Activated CD4-positive, alpha-beta T cell treated with anti-CD3 and anti-CD28 coated beads, Interleukin-2, amount 50 U/mL, for 48 hours (primary cell): ENCODE measurements around the gene F2R.

Experiments
- DNase-seq, 2 experiments: peaks; one replicate each; pipeline ENCODE4 v3.0.0-alpha.2; 2020

The F2R gene

GRCh38 chr5:76690704-76691466 lies 25.0 kb upstream of the F2R start:
- no peak for DNase-seq

- no peak for DNase-seq
Observed at GRCh38 chr5:76691467-76692273, 24.3 kb upstream of the F2R start.

- DNase-seq, result no peak
Observed at GRCh38 chr5:76692274-76692540, 23.7 kb upstream of the F2R start.

GRCh38 chr5:76692651-76693050 lies 23.3 kb upstream of the F2R start:
- DNase-seq, result no peak

- no peak for DNase-seq
Observed at GRCh38 chr5:76693141-76693540, 22.8 kb upstream of the F2R start.

GRCh38 chr5:76694317-76694716 lies 21.6 kb upstream of the F2R start:
- DNase-seq, result no peak

- no peak for DNase-seq
Observed at GRCh38 chr5:76695346-76695745, 20.6 kb upstream of the F2R start.

- DNase-seq, result no peak
Observed at GRCh38 chr5:76696251-76696650, 19.7 kb upstream of the F2R start.

GRCh38 chr5:76697670-76698069 lies 18.3 kb upstream of the F2R start:
- DNase-seq, result no peak

- DNase-seq, result no peak
Observed at GRCh38 chr5:76700571-76700970, 15.4 kb upstream of the F2R start.

- no peak for DNase-seq
Observed at GRCh38 chr5:76701298-76701697, 14.6 kb upstream of the F2R start.

GRCh38 chr5:76703707-76704106 lies 12.2 kb upstream of the F2R start:
- no peak for DNase-seq

GRCh38 chr5:76704131-76704663 lies 11.7 kb upstream of the F2R start:
- no peak for DNase-seq

GRCh38 chr5:76705574-76705973 lies 10.4 kb upstream of the F2R start:
- no peak for DNase-seq

- DNase-seq, result no peak
Observed at GRCh38 chr5:76709762-76710161, 6.2 kb upstream of the F2R start.

GRCh38 chr5:76710991-76711390 lies 4.9 kb upstream of the F2R start:
- DNase-seq, result no peak

GRCh38 chr5:76714751-76715485 lies 1.0 kb upstream of the F2R start:
- DNase-seq, result peak; percentile 7 to 27

GRCh38 chr5:76715486-76715735 lies 515 bp upstream of the F2R start:
- DNase-seq, result peak in 1 of 2 experiments; percentile 7

GRCh38 chr5:76716456-76717157 lies 681 bp downstream of the F2R start:
- DNase-seq, result peak; percentile 22 to 32

GRCh38 chr5:76717222-76718083 lies 1.5 kb downstream of the F2R start:
- DNase-seq, result no peak

GRCh38 chr5:76718381-76718832 lies 2.5 kb downstream of the F2R start:
- DNase-seq, result no peak

- DNase-seq, result no peak
Observed at GRCh38 chr5:76718880-76719279, 3.0 kb downstream of the F2R start.
